Neural progenitor cell (in vitro differentiated cells): Measurements from ENCODE around the gene STIM1.

Source experiments
- CTCF ChIP-seq: fragments of 200-600 bp; sonication (generic); IDR thresholded peaks from 2 replicates; pipeline ENCODE4 v1.5.1; 2017; ENCODE audit warnings: antibody characterized with exemption, mild to moderate bottlenecking
- EZH2 ChIP-seq: fragments of 200-600 bp; sonication (generic); IDR thresholded peaks from 2 replicates; pipeline ENCODE4 v1.6.1; 2017; ENCODE audit warnings: antibody characterized with exemption, mild to moderate bottlenecking, moderate library complexity

- TF ChIP-seq CTCF: no peak
- no peak for TF ChIP-seq EZH2
Observed at GRCh38 chr11:3845246-3845645, 10.2 kb upstream of the STIM1 start.
